Esophagus squamous epithelium (tissue), 4 donors: ENCODE data around the gene GNAL.

Experiments used
- CTCF ChIP-seq, 6 experiments: fragments of 450-650 bp in 4 of 6; fragments of 200-600 bp in 2 of 6; sonication (generic) in 2 of 6; IDR thresholded peaks; one replicate each; pipeline ENCODE4 v1.5.1; 2016 to 2019; ENCODE audit warnings: antibody characterized with exemption in 6 of 6, mild to moderate bottlenecking in 4 of 6, moderate library complexity in 4 of 6
- POLR2A ChIP-seq, 4 donors: fragments of 450-650 bp; IDR thresholded peaks; one replicate each; pipeline ENCODE4 v1.6.1; 2017; ENCODE audit warnings: antibody characterized with exemption in 4 of 4, mild to moderate bottlenecking in 4 of 4, moderate library complexity in 3 of 4

- no peak for TF ChIP-seq POLR2A (IDR thresholded peaks at IDR 0.05)
- no peak for TF ChIP-seq CTCF (IDR thresholded peaks at IDR 0.05)
Measured at GRCh38 chr18:11726556-11726955, 37.5 kb downstream of the GNAL start.
